ENCODE measurements around the gene C14orf93.

DNA sequence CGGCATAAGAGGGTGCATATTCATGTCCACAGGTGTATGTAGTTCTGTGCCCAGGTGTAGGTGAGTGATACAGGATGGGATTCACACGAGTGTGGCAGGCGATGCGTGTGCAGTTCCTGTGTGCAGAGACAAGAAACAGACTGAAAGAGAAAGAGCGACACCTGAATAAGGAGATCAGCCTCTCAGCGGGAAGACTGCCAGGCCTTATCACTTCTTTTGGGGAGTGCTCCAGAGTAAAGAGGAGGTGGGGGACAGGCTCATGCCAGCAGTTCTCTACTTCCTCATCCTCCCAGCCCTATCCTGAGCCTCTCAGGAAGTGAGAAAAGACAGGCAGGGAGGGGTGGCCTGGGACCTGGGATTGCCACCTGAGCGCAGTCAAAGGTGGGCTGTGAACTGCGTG lies 34.9 kb upstream of the C14orf93 start:
- TF ChIP-seq, protein P1, sequence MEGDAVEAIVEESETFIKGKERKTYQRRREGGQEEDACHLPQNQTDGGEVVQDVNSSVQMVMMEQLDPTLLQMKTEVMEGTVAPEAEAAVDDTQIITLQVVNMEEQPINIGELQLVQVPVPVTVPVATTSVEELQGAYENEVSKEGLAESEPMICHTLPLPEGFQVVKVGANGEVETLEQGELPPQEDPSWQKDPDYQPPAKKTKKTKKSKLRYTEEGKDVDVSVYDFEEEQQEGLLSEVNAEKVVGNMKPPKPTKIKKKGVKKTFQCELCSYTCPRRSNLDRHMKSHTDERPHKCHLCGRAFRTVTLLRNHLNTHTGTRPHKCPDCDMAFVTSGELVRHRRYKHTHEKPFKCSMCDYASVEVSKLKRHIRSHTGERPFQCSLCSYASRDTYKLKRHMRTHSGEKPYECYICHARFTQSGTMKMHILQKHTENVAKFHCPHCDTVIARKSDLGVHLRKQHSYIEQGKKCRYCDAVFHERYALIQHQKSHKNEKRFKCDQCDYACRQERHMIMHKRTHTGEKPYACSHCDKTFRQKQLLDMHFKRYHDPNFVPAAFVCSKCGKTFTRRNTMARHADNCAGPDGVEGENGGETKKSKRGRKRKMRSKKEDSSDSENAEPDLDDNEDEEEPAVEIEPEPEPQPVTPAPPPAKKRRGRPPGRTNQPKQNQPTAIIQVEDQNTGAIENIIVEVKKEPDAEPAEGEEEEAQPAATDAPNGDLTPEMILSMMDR (IDR thresholded peaks at IDR 0.05): no peak
- TF ChIP-seq POLR2A (IDR thresholded peaks at IDR 0.05): no peak

Measured in right lobe of liver (tissue), 4 donors.